COLO829 (cell line): ENCODE data around the gene GM2A.
"Not testable (repeated sequence)": the region's sequence is repeated elsewhere in the genome, so short reads cannot be mapped to it uniquely, and the experiment has no call there.

Experiments
- DNase-seq: peaks from one replicate; pipeline ENCODE4 v3.0.0; 2012; ENCODE audit warnings: low spot score

The GM2A gene

GRCh38 chr5:151228986-151229385 is 24.0 kb upstream of the GM2A start:
- DNase-seq: no peak

DNA sequence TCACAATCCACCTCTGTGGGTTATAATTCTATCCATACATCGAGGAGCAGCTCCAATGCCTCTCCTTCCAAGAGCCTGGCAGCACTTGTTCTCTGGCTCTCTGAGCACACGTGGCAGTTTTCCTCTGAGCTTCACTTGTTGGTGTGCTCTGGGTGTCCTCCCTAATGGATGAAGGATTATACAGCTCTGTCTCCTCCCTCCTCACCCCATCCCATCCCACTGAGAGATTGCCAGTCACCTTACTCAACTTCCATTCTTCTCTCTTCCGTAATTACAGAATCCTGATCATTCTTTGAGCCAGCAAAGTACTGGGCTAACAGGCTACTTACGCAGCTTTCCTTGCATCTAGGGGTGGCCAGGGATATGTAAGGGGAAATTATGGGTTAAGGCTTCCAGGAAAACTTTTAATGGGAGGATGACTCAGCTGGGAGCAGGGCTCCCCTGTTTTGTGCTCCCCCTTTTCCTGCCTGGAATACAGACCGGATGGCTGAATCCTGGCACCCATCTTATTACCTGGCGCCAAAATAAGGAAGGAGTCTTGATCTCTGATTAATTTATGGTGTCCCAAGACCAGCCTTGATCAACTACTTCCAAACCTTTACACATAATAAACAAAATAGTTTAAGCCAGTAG is 22.8 kb upstream of the GM2A start:
- DNase-seq: no peak

- no peak for DNase-seq
These were observed 21.6 kb upstream of the GM2A start for GRCh38 chr5:151231359-151231758.

DNA sequence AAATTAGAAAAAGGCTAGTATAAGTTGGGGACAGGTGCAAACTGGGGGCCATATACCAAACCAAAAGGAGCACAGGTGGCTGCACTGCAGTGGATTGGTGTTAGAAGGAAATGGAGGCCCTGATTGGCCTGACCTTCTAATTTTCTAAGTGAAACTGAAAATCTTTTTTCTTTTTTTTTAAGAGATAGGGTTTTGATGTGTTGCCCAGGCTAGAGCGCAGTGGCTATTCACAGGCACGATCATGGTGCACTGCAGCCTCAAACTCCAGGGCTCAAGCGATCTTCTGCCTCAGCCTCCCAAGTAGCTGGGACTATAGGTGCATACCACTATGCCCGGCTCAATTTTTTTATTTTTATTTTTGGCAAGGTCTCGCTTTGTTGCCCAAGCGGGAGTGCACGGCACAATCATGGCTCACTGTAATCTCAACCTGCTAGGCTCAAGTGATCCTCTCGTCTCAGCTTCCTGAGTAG is 19.3 kb upstream of the GM2A start:
- DNase-seq: no peak

DNA sequence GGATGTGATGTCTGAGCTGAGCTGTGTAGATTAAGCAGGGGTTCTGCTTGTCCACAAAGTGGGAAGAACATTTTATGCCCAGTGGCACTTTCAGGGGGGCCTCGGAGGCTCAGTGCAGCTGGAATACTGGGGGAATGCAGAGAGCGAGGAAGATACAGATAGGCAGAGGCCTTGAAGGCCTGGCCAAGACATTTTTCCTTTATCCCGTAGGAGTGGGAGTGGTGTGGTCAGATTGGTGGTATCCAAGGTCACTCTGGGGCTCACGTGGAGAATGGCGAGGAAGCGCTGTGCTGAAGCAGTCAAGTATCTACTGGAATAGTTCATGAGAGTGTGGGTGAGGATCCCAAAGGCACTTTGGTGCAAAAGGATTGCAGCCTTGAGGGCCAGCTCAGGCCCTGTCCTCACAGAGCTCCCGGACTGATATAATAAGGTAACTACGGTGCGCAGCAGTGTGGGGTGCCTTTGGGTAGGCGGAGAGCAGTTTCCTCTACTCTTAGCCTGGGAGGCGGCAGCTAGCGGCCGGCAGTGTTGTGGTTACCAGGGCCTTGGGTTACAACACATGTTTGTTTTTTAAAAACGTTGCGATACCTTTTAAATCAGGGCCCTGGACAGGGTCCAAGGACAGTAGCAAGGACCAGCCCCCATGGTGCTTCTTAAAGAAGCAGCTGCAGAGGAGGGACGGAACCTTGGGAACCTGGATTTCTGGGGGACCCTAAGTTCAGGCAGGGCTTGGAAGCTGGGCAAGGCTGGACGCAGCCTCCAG is 18.3 kb upstream of the GM2A start:
- no peak for DNase-seq

DNA sequence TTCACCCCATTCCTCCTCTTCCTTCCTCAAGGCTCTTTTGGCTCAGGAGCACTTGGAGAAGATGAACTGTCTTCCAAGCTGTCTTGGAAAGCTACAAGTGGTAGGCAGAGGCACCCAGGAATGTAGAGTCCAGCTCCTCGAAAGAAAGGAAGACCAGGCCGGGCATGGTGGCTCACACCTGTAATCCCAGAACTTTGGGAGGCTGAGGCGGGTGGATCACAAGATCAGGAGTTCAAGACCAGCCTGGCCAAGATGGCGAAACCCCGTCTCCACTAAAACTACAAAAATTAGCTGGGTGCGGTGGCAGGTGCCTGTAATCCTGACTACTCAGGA is 17.8 kb upstream of the GM2A start:
- not testable (repeated sequence) for DNase-seq

GRCh38 chr5:151236888-151237287 is 16.1 kb upstream of the GM2A start:
- DNase-seq: no peak

- DNase-seq: no peak
These were observed 15.3 kb upstream of the GM2A start for GRCh38 chr5:151237685-151238084.

- DNase-seq: no peak
These were observed 14.7 kb upstream of the GM2A start for GRCh38 chr5:151238303-151238741.

DNA sequence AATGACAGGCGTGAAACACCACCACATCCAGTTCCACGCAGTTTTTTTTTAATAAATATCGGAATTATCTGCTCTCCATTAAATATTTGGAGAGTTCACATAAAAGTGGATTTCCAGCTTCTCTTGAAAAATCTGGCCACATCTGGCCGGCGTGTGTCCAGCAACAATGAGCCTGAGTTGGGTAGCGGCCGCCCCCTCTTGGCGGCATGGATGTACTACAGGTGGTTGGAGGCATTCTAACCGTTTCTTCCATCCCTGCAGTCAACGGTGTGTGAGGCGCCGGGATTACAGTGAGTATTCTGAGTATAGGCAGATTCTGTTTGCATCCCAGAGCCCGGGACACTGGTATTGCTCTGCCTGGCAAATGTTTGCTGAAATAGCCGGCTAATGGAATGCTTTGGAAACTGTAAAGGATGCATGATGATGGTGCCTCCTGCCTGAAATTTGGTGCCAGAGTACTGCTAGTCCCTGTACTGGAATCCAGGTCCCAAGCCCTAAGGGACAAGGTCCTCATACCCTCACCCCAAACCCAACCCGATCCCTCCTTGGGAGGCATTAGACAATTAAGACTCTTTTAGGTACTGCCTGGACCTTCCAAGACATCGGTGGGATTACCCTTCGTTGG is 13.6 kb upstream of the GM2A start:
- DNase-seq: peak; percentile 49

- DNase-seq: not testable (repeated sequence)
These were observed 12.6 kb upstream of the GM2A start for GRCh38 chr5:151240268-151240835.

GRCh38 chr5:151240924-151241635 is 11.9 kb upstream of the GM2A start:
- DNase-seq: no peak

- DNase-seq: no peak
These were observed 9.9 kb upstream of the GM2A start for GRCh38 chr5:151243127-151243526.

- no peak for DNase-seq
These were observed 9.4 kb upstream of the GM2A start for GRCh38 chr5:151243564-151243963.

DNA sequence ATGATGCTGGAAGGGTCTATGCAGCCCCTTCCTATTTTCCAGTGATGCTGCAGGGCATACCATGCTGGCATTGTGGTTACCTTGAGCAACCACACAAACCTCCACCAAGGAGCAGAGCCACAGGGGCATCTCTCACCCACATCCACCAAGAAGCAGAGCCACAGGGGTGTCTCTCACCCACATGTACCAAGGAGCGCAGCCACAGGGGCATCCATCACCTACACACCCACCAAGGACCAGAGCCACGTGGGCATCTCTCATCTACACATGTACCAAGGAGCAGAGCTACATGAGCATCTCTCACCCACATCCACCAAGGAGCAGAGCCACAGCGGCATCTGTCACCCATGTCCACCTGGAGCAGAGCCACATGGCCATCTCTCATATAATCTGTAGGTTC is 8.8 kb upstream of the GM2A start:
- no peak for DNase-seq

DNA sequence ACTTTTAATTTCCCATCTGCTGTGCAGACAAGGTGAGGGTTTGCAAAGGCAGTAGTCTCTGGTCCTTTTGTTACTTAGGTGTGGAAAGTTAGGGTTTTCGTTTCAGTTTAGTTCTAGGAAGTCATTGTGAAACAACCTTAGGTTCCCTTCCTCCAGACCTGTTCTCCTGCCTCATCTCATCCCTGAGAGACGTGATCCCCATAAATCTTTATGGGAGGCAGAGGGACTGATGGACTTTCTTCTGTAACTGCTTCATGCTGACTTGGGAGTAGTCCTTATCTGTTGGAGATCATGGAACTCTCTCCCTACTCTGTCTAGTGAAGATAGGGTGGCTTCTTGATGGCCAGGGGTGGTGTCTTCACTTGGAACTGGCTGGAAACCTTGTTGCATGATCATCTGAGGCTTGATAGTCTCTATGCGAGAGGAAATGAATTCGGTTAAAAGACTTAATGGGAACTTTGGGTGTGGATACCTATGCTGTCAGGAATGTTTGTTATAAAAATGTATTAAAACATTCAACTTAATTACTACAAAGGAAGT is 7.2 kb upstream of the GM2A start:
- DNase-seq: no peak

DNA sequence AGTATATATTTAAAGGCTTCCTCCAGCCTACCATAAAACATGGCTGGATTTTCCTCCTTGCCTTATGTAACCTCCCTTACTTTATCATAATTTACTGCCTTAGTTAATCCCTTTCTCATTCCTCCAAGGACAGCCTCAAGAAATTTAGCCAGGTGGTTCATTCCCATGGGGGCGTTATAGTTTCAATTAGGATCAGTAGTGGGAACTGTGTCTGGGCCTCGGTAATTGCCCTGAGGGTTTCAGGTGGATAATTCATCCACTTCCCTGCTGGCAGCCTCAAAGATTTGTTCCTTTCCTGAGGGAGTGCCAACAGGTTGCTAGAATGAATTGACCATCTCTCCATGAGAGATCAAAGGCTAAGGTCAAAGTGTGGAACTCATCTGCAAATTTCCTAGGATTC is 4.3 kb upstream of the GM2A start:
- no peak for DNase-seq

- DNase-seq: no peak
These were observed 3.7 kb upstream of the GM2A start for GRCh38 chr5:151249281-151249680.

DNA sequence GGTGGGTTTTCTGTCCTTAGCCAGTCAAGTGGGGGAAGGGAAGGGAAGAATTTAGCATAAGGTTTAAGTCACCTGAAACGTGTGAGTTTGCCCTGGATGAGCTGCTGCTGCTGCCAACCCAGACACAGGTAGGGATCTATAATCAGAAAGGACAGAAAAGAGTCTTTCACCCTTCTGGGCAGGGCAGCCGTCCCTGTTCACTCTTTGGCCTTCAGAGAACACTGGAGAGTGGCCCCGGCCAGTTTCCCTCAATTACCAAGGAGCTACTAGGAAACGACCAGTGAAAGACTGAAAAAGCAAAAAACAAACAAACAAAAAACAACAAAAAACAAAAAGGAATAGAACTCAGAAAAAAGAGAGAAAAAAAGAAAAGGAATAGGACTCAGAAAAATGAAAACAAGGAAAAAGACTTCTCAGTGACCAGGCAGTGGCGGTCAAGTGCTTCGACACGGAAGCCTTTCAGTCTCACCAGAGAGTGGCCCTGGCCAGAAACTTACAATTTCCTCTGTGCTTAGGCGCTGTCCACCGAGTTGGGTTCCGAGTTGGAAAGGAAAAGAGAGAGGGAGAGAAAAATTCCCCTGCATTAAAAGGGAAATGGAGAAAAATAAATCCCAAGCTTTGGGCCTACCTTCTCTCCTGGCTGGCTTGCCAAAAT is 2.5 kb upstream of the GM2A start:
- no peak for DNase-seq

DNA sequence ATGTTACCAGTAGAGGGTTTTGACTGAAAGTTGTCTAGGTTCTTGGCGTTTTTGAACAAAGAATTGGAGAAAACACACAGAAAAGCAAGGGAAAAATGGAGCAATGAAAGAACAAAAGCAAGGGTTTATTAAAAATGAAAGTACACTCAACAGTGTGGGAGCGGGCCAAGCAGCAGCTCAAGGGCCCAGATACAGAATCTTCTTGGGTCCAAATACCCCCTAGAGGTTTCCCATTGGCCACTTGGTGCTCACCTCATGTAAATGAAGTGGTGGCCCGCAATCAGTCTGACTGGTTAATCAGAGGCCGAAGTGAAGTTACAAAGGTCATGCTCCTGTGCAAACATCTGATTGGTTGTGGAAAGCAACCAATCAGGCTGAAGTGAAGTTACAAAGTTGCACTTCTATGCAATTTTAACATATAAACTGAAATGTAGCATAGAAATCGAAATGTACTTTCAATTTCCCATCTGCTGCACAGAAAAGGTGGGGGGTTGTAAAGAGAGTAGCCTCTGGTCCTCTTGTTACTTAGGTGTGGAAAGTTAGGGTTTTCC is 1.9 kb upstream of the GM2A start:
- no peak for DNase-seq

DNA sequence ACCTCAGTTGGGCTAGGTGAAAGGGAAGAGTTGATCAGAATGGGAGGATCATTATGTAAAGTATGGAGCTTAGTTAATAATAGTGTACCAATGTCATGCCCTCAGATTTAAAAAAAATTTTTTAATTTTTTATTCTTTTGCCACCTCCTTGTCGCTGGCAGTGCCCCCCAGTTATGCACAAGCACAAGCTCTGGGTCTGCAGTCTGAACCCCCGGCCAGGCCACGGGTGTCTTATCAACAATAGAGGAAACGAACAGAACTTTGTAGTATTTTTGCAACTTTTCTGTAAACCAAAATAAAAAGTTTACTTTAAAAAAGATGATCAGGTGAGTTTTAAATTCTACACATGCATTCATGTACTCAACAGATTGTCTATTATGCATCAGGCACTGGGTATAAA is 1.4 kb upstream of the GM2A start:
- no peak for DNase-seq
